ENCODE measurements around the gene UBE2U. TPM values are rescaled to one million over a fixed set of nuclear protein-coding genes. Genes with fewer than 3 reads are reported as not detected.

Gene UBE2U
- total and polyA plus RNA-seq, 10 of the 15 experiments (the other 5 are each of a cell fraction or from before 2014, with no cell fraction given), result not detected

GRCh38 chr1:64167176-64167575 is 36.2 kb upstream of the UBE2U start (continued):
- TF ChIP-seq ZBTB11 (CRISPR knock-in tag; IDR thresholded peaks at IDR 0.05), result no peak
- TF ChIP-seq SREBF2 (IDR thresholded peaks at IDR 0.05; ENCODE audit: low read length), result no peak
- no peak for TF ChIP-seq IRF3 (IDR thresholded peaks at IDR 0.05)
- no peak for TF ChIP-seq POLR2AphosphoS2 (IDR thresholded peaks at IDR 0.05; ENCODE audit: low read depth, low read length)

- RAD21 ChIA-PET (ENCODE audit: unreplicated experiment), result interaction anchor here (0.6 to 1.2 kb wide), 3 partner anchors 23 to 58 kb away, joined by 3 to 4 read pairs (median 4); no protein-coding TSS in a partner anchor
- H3K27me3 ChIP-seq (replicated peaks in 1 of 2; ENCODE audit: control insufficient read depth in 2 of 2, insufficient read depth in 2 of 2, low read length in 1 of 2), result no peaks in the 10 kb centered on the region
- H3K27ac ChIP-seq (ENCODE audit: control insufficient read depth, insufficient read depth), result peak overlapping the region; percentile 54
- no peaks in the 10 kb centered on the region for H3K79me2 ChIP-seq (ENCODE audit: control insufficient read depth, insufficient read depth, low read length)
- in situ Hi-C loops (cut with MboI), result no loop called here
- TF ChIP-seq PAX8 (IDR thresholded peaks at IDR 0.05) (no peak), ASH2L (IDR thresholded peaks at IDR 0.05; ENCODE audit: borderline replicate concordance, low read depth) (no peak), CHD4 (IDR thresholded peaks at IDR 0.05) (no peak), TCF3 (IDR thresholded peaks at IDR 0.05; ENCODE audit: borderline replicate concordance, insufficient read depth, low read depth, low read length) (no peak), HDAC6 (IDR thresholded peaks at IDR 0.05; ENCODE audit: unreplicated experiment) (no peak)
- peak overlapping the region; percentile 37; the same call in 1 of the 2 replicates for H2AFZ ChIP-seq (ENCODE audit: control insufficient read depth, low read depth, low read length)
- intact Hi-C loops (cut with micrococcal nuclease; ENCODE audit: unreplicated experiment), result loop anchor here (5.0 kb wide), 1 partner anchor 71 kb away; no protein-coding TSS in a partner anchor
- SMC1A ChIA-PET (ENCODE audit: uncharacterized antibody, unreplicated experiment), result interaction anchor here (0.7 to 1.1 kb wide), 5 partner anchors 13 to 71 kb away, joined by 4 read pairs; no protein-coding TSS in a partner anchor
- peaks cover 14% of the 10 kb centered on the region for H3K4me1 ChIP-seq (ENCODE audit: control insufficient read depth, insufficient read depth, low read length)
- H3K9ac ChIP-seq (ENCODE audit: control insufficient read depth, insufficient read depth, low read length), result no peak overlapping the region
- no peaks in the 10 kb centered on the region; the same call in 2 of the 3 replicates for H3K9me3 ChIP-seq (replicated peaks; ENCODE audit: control insufficient read depth, insufficient read depth, low read length)
- ATAC-seq (no peak; the same call in 2 of the 3 replicates), DNase-seq (ENCODE audit: low read depth, low spot score) (no peak), FAIRE-seq (no peak)
- H3K4me2 ChIP-seq (ENCODE audit: control insufficient read depth, insufficient read depth), result peak overlapping the region; percentile 76
- no peak overlapping the region for H3K4me3 ChIP-seq
- WGBS (ENCODE audit: insufficient coverage, insufficient replicate concordance, low lambda C conversion rate, missing lambda C conversion rate), result 55% methylated on average over 1 of the region's 1 CpG
- CTCF ChIA-PET, result interaction anchor here (0.7 to 2.0 kb wide), 3 partner anchors 34 to 98 kb away, joined by 3 to 9 read pairs (median 3); no protein-coding TSS in a partner anchor
- POLR2A ChIA-PET, result interaction anchor here (1.0 to 1.6 kb wide), 3 partner anchors 19 to 58 kb away, joined by 3 read pairs; no protein-coding TSS in a partner anchor
- no TSS peak for BruUV-seq (replicated peaks)
- no peaks in the 10 kb centered on the region for H4K20me1 ChIP-seq (ENCODE audit: control insufficient read depth, insufficient read depth)
- H3K36me3 ChIP-seq (ENCODE audit: control insufficient read depth in 2 of 2, insufficient read depth in 2 of 2, low read length in 1 of 2), result no peaks in the 10 kb centered on the region
Observed at GRCh38 chr1:64171246-64171645, 32.2 kb upstream of the UBE2U start.

All from GM12878 (cell line).